Panc1 (cell line): ENCODE measurements around the gene MLPH. TPM values are rescaled to one million over a fixed set of nuclear protein-coding genes. Genes with fewer than 3 reads are reported as not detected.
A peak's percentile ranks its signal among the peaks of the same experiment; 100 is the strongest.

Experiments used
- ATAC-seq: fragments of 200-7000 bp; cut with Tn5 transposase; 2 replicates; pipeline ENCODE4 v1.9.1; 2020; ENCODE audit warnings: mild to moderate bottlenecking, moderate library complexity
- BruUV-seq: library from RNA; stranded (reverse); fragments of 400-500 nt; replicated peaks from 2 replicates; lab custom pipeline; 2021; lab: Mats Ljungman, UMichigan
- CTCF ChIA-PET: fragments of 300-600 bp; sonication (Branson Sonifier 250); formaldehyde crosslinking; loops from one replicate; lab custom pipeline; 2022; ENCODE audit warnings: antibody characterized with exemption; lab: Charles Lee
- POLR2A ChIA-PET: fragments of 300-600 bp; sonication (Branson Sonifier 250); formaldehyde crosslinking; loops from one replicate; lab custom pipeline; 2022; ENCODE audit warnings: antibody characterized with exemption; lab: Charles Lee
- DNase-seq: peaks from one replicate; pipeline ENCODE4 v3.0.0-alpha.2; 2010; ENCODE audit warnings: low read depth, low spot score
- H3K27ac ChIP-seq: 2 replicates; pipeline ENCODE4 v1.5.1; 2011; ENCODE audit warnings: mild to moderate bottlenecking, low read length, inconsistent platforms
- H3K27me3 ChIP-seq: fragments of 200-500 bp; sonication (Bioruptor generic); 2 replicates; pipeline ENCODE4 v1.6.0; 2014; ENCODE audit warnings: low read length, inconsistent platforms; ENCODE audit not compliant: control insufficient read depth, insufficient read depth
- H3K36me3 ChIP-seq: fragments of 200-500 bp; sonication (Bioruptor generic); 2 replicates; pipeline ENCODE4 v1.5.1; 2014; ENCODE audit warnings: inconsistent platforms, mild to moderate bottlenecking, low read length, moderate library complexity; ENCODE audit not compliant: control insufficient read depth, insufficient read depth
- H3K4me1 ChIP-seq: 2 replicates; pipeline ENCODE4 v1.5.1; 2011; ENCODE audit warnings: inconsistent platforms, mild to moderate bottlenecking, low read length, moderate library complexity; ENCODE audit not compliant: control insufficient read depth, insufficient read depth
- H3K4me3 ChIP-seq, 2 experiments: 2 replicates each; pipeline ENCODE4 v1.5.1; 2011 to 2012; ENCODE audit warnings: low read depth in 2 of 2, low read length in 2 of 2, mild to moderate bottlenecking in 2 of 2, inconsistent platforms in 1 of 2, moderate library complexity in 1 of 2
- H3K9me3 ChIP-seq: fragments of 200-500 bp; sonication (Bioruptor generic); 2 replicates; pipeline ENCODE4 v1.5.1; 2014; ENCODE audit warnings: low read depth, mild to moderate bottlenecking, inconsistent platforms, low read length, moderate library complexity; ENCODE audit not compliant: control insufficient read depth, insufficient read depth
- POLR2AphosphoS5 ChIP-seq: IDR thresholded peaks from 2 replicates; pipeline ENCODE4 v1.6.1; 2012; ENCODE audit warnings: mild to moderate bottlenecking, low read depth, low read length, moderate library complexity
- REST ChIP-seq, 2 experiments: IDR thresholded peaks; 2 replicates each; pipeline ENCODE4 v1.6.1; 2011 to 2012; ENCODE audit warnings: low read depth in 2 of 2, control low read depth in 1 of 2, low read length in 1 of 2, mild to moderate bottlenecking in 1 of 2, moderate library complexity in 1 of 2; ENCODE audit not compliant: insufficient read depth in 1 of 2
- SIN3A ChIP-seq: IDR thresholded peaks from 2 replicates; pipeline ENCODE4 v1.6.1; 2012; ENCODE audit warnings: low read depth, mild to moderate bottlenecking, low read length, moderate library complexity, borderline replicate concordance; ENCODE audit not compliant: insufficient read depth
- TCF7L2 ChIP-seq: IDR thresholded peaks from 2 replicates; pipeline ENCODE4 v1.6.1; 2011; ENCODE audit warnings: mild to moderate bottlenecking, low read depth, low read length, inconsistent platforms
- in situ Hi-C: cut with HindIII; loops from 2 replicates; pipeline ENCODE4 v1.10.0; 2016; ENCODE audit warnings: low sequenced_read_pairs, low pct_unique_long_range_greater_than_20kb
- intact Hi-C: fragments of 100-400 bp; cut with micrococcal nuclease; formaldehyde crosslinking; loops from one replicate; pipeline ENCODE4 v1.10.0; 2022; ENCODE audit not compliant: unreplicated experiment
- total RNA-seq: library from RNA; stranded (reverse); gene quantifications from one replicate; pipeline ENCODE4 v1.2.1, GENCODE V29; 2021; ENCODE audit not compliant: unreplicated experiment
- TF ChIP-seq, protein P1 (sequence below): fragments of 450-650 bp; IDR thresholded peaks from 2 replicates; pipeline ENCODE4 v1.5.1; 2017; ENCODE audit warnings: mild to moderate bottlenecking

MLPH gene
- total RNA-seq, 1 experiment from 2014 or later = 60.2 TPM

- ATAC-seq (no peak), DNase-seq (no peak)
- ChIA-PET CTCF (no interaction called here), POLR2A (no interaction called here)
- TF ChIP-seq SIN3A (no peak), TCF7L2 (no peak), REST (IDR thresholded peaks at IDR 0.05; ENCODE audit: insufficient read depth in 1 of 2, low read depth in 2 of 2, low read length in 1 of 2) (no peak), POLR2AphosphoS5 (no peak)
- TF ChIP-seq, protein P1, sequence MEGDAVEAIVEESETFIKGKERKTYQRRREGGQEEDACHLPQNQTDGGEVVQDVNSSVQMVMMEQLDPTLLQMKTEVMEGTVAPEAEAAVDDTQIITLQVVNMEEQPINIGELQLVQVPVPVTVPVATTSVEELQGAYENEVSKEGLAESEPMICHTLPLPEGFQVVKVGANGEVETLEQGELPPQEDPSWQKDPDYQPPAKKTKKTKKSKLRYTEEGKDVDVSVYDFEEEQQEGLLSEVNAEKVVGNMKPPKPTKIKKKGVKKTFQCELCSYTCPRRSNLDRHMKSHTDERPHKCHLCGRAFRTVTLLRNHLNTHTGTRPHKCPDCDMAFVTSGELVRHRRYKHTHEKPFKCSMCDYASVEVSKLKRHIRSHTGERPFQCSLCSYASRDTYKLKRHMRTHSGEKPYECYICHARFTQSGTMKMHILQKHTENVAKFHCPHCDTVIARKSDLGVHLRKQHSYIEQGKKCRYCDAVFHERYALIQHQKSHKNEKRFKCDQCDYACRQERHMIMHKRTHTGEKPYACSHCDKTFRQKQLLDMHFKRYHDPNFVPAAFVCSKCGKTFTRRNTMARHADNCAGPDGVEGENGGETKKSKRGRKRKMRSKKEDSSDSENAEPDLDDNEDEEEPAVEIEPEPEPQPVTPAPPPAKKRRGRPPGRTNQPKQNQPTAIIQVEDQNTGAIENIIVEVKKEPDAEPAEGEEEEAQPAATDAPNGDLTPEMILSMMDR = no peak
- no peaks in the 10 kb centered on the region for H3K9me3 ChIP-seq
- H3K4me3 ChIP-seq = no peak overlapping the region
- intact Hi-C loops = no loop called here
- H3K4me1 ChIP-seq = no peaks in the 10 kb centered on the region
- H3K27me3 ChIP-seq = no peaks in the 10 kb centered on the region
- in situ Hi-C loops = no loop called here
- no peak overlapping the region for H3K27ac ChIP-seq
- BruUV-seq = no TSS peak
- no peaks in the 10 kb centered on the region for H3K36me3 ChIP-seq
These were observed 74.2 kb downstream of the MLPH start for GRCh38 chr2:237561221-237561620.

DNA sequence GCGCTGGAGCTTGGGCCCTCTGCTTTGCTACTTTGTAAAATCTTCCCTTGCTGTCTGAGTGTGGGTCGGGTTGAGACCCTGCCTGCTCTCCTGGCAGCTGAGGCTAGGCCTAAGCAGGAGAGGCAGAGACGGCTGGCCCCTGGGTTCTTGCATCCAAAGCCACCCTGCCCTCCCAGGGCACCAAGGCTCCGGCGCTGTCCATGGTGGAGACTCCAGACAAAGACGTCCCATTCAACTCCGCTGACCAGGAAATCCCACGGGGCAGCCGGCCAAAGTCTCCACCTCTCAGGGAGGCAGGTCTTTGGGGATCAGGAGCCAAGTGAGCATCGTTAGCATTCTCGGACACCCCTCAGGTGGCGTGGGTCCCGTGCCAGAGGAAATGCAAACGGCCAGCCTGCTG is 76.8 kb downstream of the MLPH start:
- no peaks in the 10 kb centered on the region for H3K27me3 ChIP-seq
- POLR2A ChIA-PET = no interaction called here
- CTCF ChIA-PET = no interaction called here
- no TSS peak for BruUV-seq
- DNase-seq (no peak), ATAC-seq (no peak)
- H3K4me3 ChIP-seq = no peak overlapping the region
- TF ChIP-seq POLR2AphosphoS5 = no peak
- TF ChIP-seq, protein P1 = no peak
- no peak for TF ChIP-seq TCF7L2
- TF ChIP-seq SIN3A = no peak
- peak; percentile 93 to 95 for TF ChIP-seq REST (IDR thresholded peaks at IDR 0.05; ENCODE audit: insufficient read depth in 1 of 2, low read depth in 2 of 2, low read length in 1 of 2)
- no peaks in the 10 kb centered on the region for H3K36me3 ChIP-seq
- in situ Hi-C loops (no loop called here), intact Hi-C loops (no loop called here)
- H3K27ac ChIP-seq = no peak overlapping the region
- H3K4me1 ChIP-seq = no peaks in the 10 kb centered on the region
- no peaks in the 10 kb centered on the region for H3K9me3 ChIP-seq
